Hepatocyte (in vitro differentiated cells): ENCODE measurements around the gene FBXO38. TPM values are rescaled to one million over a fixed set of nuclear protein-coding genes. Genes with fewer than 3 reads are reported as not detected.

Experiments used
- DNase-seq: peaks from one replicate; pipeline ENCODE4 v3.0.0-alpha.2; 2016; ENCODE audit warnings: low spot score
- H2AFZ ChIP-seq: fragments of 200-600 bp; sonication (generic); 2 replicates; pipeline ENCODE4 v1.6.0; 2016; ENCODE audit warnings: antibody characterized with exemption, mild to moderate bottlenecking
- H3K27ac ChIP-seq: fragments of 200-600 bp; sonication (generic); 2 replicates; pipeline ENCODE4 v1.5.1; 2016; ENCODE audit warnings: mild to moderate bottlenecking
- H3K27me3 ChIP-seq: fragments of 200-600 bp; sonication (generic); 2 replicates; pipeline ENCODE4 v1.6.1; 2016
- H3K36me3 ChIP-seq: fragments of 200-600 bp; sonication (generic); replicated peaks from 2 replicates; pipeline ENCODE4 v1.5.1; 2016; ENCODE audit warnings: low read depth; ENCODE audit not compliant: insufficient read depth
- H3K4me1 ChIP-seq: fragments of 200-600 bp; sonication (generic); 2 replicates; pipeline ENCODE4 v1.5.1; 2016; ENCODE audit warnings: mild to moderate bottlenecking, moderate library complexity; ENCODE audit not compliant: insufficient read depth
- H3K4me2 ChIP-seq: fragments of 200-600 bp; sonication (generic); 2 replicates; pipeline ENCODE4 v1.6.0; 2016
- H3K4me3 ChIP-seq: fragments of 200-600 bp; sonication (generic); 2 replicates; pipeline ENCODE4 v1.5.1; 2016; ENCODE audit warnings: mild to moderate bottlenecking
- H3K79me2 ChIP-seq: fragments of 200-600 bp; sonication (generic); 2 replicates; pipeline ENCODE4 v1.6.0; 2017; ENCODE audit warnings: mild to moderate bottlenecking
- H3K9me2 ChIP-seq: fragments of 200-600 bp; sonication (generic); replicated peaks from 2 replicates; pipeline ENCODE4 v1.6.0; 2017; ENCODE audit warnings: mild to moderate bottlenecking; ENCODE audit not compliant: insufficient read depth
- H3K9me3 ChIP-seq: fragments of 200-600 bp; sonication (generic); 2 replicates; pipeline ENCODE4 v1.5.1; 2016; ENCODE audit warnings: low read depth, mild to moderate bottlenecking
- H4K20me1 ChIP-seq: fragments of 200-600 bp; sonication (generic); 2 replicates; pipeline ENCODE4 v1.6.0; 2016; ENCODE audit warnings: mild to moderate bottlenecking; ENCODE audit not compliant: insufficient read depth, poor library complexity, severe bottlenecking
- EZH2 ChIP-seq: fragments of 200-600 bp; sonication (generic); IDR thresholded peaks from 2 replicates; pipeline ENCODE4 v1.6.1; 2016; ENCODE audit warnings: antibody characterized with exemption, mild to moderate bottlenecking, borderline replicate concordance
- EZH2phosphoT487 ChIP-seq: fragments of 200-600 bp; sonication (generic); IDR thresholded peaks from one replicate; pipeline ENCODE4 v1.6.1; 2018; ENCODE audit warnings: antibody characterized with exemption, mild to moderate bottlenecking, low read depth, moderate library complexity; ENCODE audit not compliant: unreplicated experiment, severe bottlenecking
- WGBS: methylation state at CpG from one replicate; pipeline ENCODE4 v1.1.6; 2016; ENCODE audit warnings: low lambda C conversion rate; ENCODE audit errors: missing lambda C conversion rate; 5-methylcytosine and 5-hydroxymethylcytosine counted together
- polyA plus RNA-seq: library from polyadenylated mRNA; unstranded; fragments of >200 nt; fragmentation: Nextera tagmentation; extraction: Ambion mirVana; gene quantifications from 2 replicates; pipeline ENCODE4 v1.2.1, GENCODE V29; 2016
- total RNA-seq: library from RNA; depleted of rRNA; stranded (reverse); fragments of >200 nt; gene quantifications from 2 replicates; pipeline ENCODE4 v1.2.3, GENCODE V29; 2014
- TF ChIP-seq, protein P1 (sequence below): fragments of 200-600 bp; sonication (generic); IDR thresholded peaks from 2 replicates; pipeline ENCODE4 v1.5.1; 2016; ENCODE audit warnings: antibody characterized with exemption, mild to moderate bottlenecking; ENCODE audit not compliant: poor library complexity

The FBXO38 gene
- total and polyA plus RNA-seq, 2 experiments from 2014 or later, result 17.9 to 48.1 TPM

DNA sequence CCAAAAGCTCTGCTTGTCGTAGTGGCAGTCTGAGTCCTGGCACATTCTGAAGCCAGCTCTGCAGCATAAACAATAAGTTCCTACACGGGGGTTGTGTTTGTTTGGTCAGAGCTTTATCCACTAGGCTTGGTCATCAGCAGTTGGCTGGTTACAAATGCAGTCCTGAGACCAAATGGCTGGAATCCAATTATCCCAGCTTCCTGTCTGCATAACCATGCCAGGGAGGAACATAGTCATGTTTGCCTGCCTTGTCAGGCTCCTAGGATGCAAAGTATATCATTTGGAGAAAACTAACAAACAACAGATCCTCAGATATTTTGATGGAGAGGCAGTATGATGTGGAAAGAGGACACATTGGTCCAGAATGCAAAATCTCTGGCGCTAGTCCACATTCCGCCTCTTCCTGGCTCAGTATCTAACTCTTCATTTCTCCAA is 85.8 kb downstream of the FBXO38 start:
- H3K4me2 ChIP-seq, result no peak overlapping the region
- H3K27me3 ChIP-seq, result no peaks in the 10 kb centered on the region
- no peaks in the 10 kb centered on the region for H3K79me2 ChIP-seq
- no peaks in the 10 kb centered on the region for H3K4me1 ChIP-seq
- H3K27ac ChIP-seq, result no peak overlapping the region
- H4K20me1 ChIP-seq, result no peaks in the 10 kb centered on the region
- no peaks in the 10 kb centered on the region for H3K36me3 ChIP-seq
- WGBS, result 67% methylated on average over 4 of the region's 4 CpGs
- H3K9me3 ChIP-seq, result no peaks in the 10 kb centered on the region
- no peak overlapping the region for H3K4me3 ChIP-seq
- TF ChIP-seq EZH2, result no peak
- TF ChIP-seq EZH2phosphoT487, result no peak
- TF ChIP-seq, protein P1, sequence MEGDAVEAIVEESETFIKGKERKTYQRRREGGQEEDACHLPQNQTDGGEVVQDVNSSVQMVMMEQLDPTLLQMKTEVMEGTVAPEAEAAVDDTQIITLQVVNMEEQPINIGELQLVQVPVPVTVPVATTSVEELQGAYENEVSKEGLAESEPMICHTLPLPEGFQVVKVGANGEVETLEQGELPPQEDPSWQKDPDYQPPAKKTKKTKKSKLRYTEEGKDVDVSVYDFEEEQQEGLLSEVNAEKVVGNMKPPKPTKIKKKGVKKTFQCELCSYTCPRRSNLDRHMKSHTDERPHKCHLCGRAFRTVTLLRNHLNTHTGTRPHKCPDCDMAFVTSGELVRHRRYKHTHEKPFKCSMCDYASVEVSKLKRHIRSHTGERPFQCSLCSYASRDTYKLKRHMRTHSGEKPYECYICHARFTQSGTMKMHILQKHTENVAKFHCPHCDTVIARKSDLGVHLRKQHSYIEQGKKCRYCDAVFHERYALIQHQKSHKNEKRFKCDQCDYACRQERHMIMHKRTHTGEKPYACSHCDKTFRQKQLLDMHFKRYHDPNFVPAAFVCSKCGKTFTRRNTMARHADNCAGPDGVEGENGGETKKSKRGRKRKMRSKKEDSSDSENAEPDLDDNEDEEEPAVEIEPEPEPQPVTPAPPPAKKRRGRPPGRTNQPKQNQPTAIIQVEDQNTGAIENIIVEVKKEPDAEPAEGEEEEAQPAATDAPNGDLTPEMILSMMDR, result no peak
- H3K9me2 ChIP-seq, result no peaks in the 10 kb centered on the region
- DNase-seq, result no peak
- no peak overlapping the region for H2AFZ ChIP-seq

DNA sequence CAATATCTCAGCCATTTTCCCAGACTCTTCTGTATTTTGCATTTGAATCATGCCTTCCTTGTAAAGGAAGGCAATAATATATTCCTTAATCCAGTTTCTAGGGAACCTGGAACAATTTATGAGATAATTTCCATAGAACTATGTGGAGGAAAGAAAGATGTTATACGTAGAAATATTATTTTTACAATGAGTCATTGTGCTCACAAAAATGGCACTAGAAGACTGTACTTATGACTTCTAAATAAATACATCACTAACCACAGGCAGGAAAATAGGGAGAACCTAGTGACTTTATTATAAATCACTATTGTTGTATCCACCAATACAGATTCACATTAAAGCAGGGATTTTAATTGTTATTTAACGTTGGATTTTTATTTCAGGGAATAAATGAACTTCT is 87.6 kb downstream of the FBXO38 start:
- no peak for DNase-seq
- WGBS, result 94% methylated on average over 2 of the region's 2 CpGs
- Histone ChIP-seq H3K4me3 (no peak overlapping the region), H3K9me3 (no peaks in the 10 kb centered on the region), H4K20me1 (no peaks in the 10 kb centered on the region), H3K27me3 (no peaks in the 10 kb centered on the region), H3K4me1 (no peaks in the 10 kb centered on the region), H3K4me2 (no peak overlapping the region), H3K9me2 (no peaks in the 10 kb centered on the region), H3K79me2 (no peaks in the 10 kb centered on the region), H2AFZ (no peak overlapping the region), H3K36me3 (no peaks in the 10 kb centered on the region), H3K27ac (no peak overlapping the region)
- no peak for TF ChIP-seq EZH2phosphoT487
- TF ChIP-seq EZH2, result no peak
- TF ChIP-seq, protein P1, result no peak

DNA sequence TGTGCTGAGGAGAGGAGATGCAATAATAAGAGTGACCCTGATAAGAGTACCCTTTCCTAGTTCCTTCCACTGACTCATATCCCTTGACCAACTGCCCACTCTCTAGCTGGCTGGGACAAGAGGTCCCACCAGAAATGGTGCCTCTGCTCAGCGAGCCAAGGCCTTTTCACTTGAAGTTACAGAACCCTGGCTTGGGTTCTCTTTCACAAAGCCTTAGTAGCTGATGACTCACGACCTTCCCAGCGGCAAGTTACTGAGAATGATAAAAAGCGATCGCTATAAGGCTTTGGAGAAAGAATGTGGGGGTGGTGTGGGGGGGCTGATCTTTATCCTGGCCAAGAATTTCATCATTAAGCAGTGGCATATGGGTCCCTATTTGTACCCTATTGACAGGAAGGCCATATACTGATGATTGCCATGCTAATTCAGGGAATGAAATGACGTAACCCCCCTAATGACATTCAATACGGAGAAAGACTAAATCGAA is 90.3 kb downstream of the FBXO38 start:
- no peaks in the 10 kb centered on the region for H3K27me3 ChIP-seq
- no peaks in the 10 kb centered on the region for H3K36me3 ChIP-seq
- H4K20me1 ChIP-seq, result no peaks in the 10 kb centered on the region
- no peaks in the 10 kb centered on the region for H3K9me2 ChIP-seq
- H3K79me2 ChIP-seq, result no peaks in the 10 kb centered on the region
- 83% methylated on average over 8 of the region's 8 CpGs for WGBS
- H2AFZ ChIP-seq, result no peak overlapping the region
- no peaks in the 10 kb centered on the region for H3K4me1 ChIP-seq
- H3K9me3 ChIP-seq, result no peaks in the 10 kb centered on the region
- no peak for TF ChIP-seq EZH2
- TF ChIP-seq, protein P1, result no peak
- TF ChIP-seq EZH2phosphoT487, result no peak
- DNase-seq, result no peak
- no peak overlapping the region for H3K4me2 ChIP-seq
- no peak overlapping the region for H3K4me3 ChIP-seq
- no peak overlapping the region for H3K27ac ChIP-seq

DNA sequence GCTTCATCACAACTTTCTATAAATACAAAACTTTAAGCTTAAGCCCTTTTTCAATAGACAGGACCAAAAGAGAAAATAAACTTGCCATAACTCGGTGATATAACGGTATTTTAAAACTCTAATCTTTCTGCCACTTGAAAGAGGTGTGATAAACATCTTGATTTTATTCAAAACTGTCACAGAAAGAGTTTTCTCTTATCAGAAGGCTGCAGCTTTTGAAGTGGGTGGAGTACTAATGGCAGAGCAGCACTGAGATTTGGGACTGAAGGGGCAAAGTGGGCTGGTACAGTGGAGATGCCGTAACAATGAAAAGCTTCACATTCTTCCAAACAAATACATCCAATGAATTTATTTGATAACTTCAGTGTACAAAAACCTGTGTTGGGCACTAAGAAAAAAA is 92.5 kb downstream of the FBXO38 start:
- no peak for DNase-seq
- Histone ChIP-seq H3K27me3 (no peaks in the 10 kb centered on the region), H3K4me3 (no peak overlapping the region), H3K9me3 (no peaks in the 10 kb centered on the region), H3K4me1 (no peaks in the 10 kb centered on the region), H3K4me2 (no peak overlapping the region), H3K27ac (no peak overlapping the region), H3K9me2 (no peaks in the 10 kb centered on the region), H3K36me3 (no peaks in the 10 kb centered on the region), H2AFZ (no peak overlapping the region), H4K20me1 (no peaks in the 10 kb centered on the region), H3K79me2 (no peaks in the 10 kb centered on the region)
- 48% methylated on average over 3 of the region's 3 CpGs for WGBS
- TF ChIP-seq EZH2phosphoT487 (no peak), EZH2 (no peak)
- TF ChIP-seq, protein P1, result no peak
